ENCODE data around the gene RABEP2.

GRCh38 chr16:28912558-28912957 is 12.5 kb downstream of the RABEP2 start:
- TF ChIP-seq POLR2A (IDR thresholded peaks at IDR 0.05) (no peak), CTCF (IDR thresholded peaks at IDR 0.05) (no peak)

All from ovary (tissue), 3 donors.